GM06990 (cell line): ENCODE results near the gene DAGLA.
A peak's percentile ranks its signal among the peaks of the same experiment; 100 is the strongest.
"Not testable (repeated sequence)": the region's sequence is repeated elsewhere in the genome, so short reads cannot be mapped to it uniquely, and the experiment has no call there.

Source experiments
- DNase-seq: peaks from one replicate; pipeline ENCODE4 v3.0.0-alpha.2; 2011; ENCODE audit not compliant: insufficient read length; ENCODE audit errors: extremely low read depth
- H3K27me3 ChIP-seq: replicated peaks from 2 replicates; pipeline ENCODE4 v1.6.0; 2011; ENCODE audit warnings: low read length; ENCODE audit not compliant: control insufficient read depth, insufficient read depth
- H3K36me3 ChIP-seq: 2 replicates; pipeline ENCODE4 v1.5.1; 2011; ENCODE audit warnings: low read length; ENCODE audit not compliant: control insufficient read depth, insufficient read depth
- H3K4me3 ChIP-seq: replicated peaks from 2 replicates; pipeline ENCODE4 v1.5.1; 2011; ENCODE audit warnings: low read depth, mild to moderate bottlenecking, control low read depth, low read length
- CTCF ChIP-seq: IDR thresholded peaks from 2 replicates; pipeline ENCODE4 v1.5.1; 2011; ENCODE audit warnings: low read length, control low read depth, mild to moderate bottlenecking, inconsistent platforms; ENCODE audit not compliant: insufficient read depth, poor library complexity, severe bottlenecking

Gene DAGLA

GRCh38 chr11:61670626-61671025, 9.6 kb upstream of the DAGLA start:
- no peak for DNase-seq
- Histone ChIP-seq H3K4me3 (no peak overlapping the region), H3K36me3 (no peaks in the 10 kb centered on the region), H3K27me3 (peaks cover 2% of the 10 kb centered on the region)
- TF ChIP-seq CTCF = no peak

GRCh38 chr11:61671527-61671926, 8.7 kb upstream of the DAGLA start:
- peaks cover 4% of the 10 kb centered on the region for H3K27me3 ChIP-seq
- no peak overlapping the region for H3K4me3 ChIP-seq
- no peak for DNase-seq
- no peaks in the 10 kb centered on the region for H3K36me3 ChIP-seq
- TF ChIP-seq CTCF = peak; percentile 39

GRCh38 chr11:61673946-61674467, 6.2 kb upstream of the DAGLA start:
- not testable (repeated sequence) for H3K27me3 ChIP-seq, H3K36me3 ChIP-seq, DNase-seq, H3K4me3 ChIP-seq

- H3K4me3 ChIP-seq = no peak overlapping the region
- peaks cover 4% of the 10 kb centered on the region for H3K27me3 ChIP-seq
- no peaks in the 10 kb centered on the region for H3K36me3 ChIP-seq
- no peak for DNase-seq
- TF ChIP-seq CTCF = no peak
Measured at GRCh38 chr11:61675826-61676225, 4.4 kb upstream of the DAGLA start.

- peaks cover 7% of the 10 kb centered on the region for H3K27me3 ChIP-seq
- no peak overlapping the region for H3K4me3 ChIP-seq
- no peak for TF ChIP-seq CTCF
- no peak for DNase-seq
- H3K36me3 ChIP-seq = no peaks in the 10 kb centered on the region
Measured at GRCh38 chr11:61679296-61679695, 895 bp upstream of the DAGLA start.

GRCh38 chr11:61680622-61681221, 531 bp downstream of the DAGLA start:
- Histone ChIP-seq H3K27me3 (peaks cover 5% of the 10 kb centered on the region), H3K4me3 (no peak overlapping the region; the same call in 1 of the 2 replicates), H3K36me3 (no peaks in the 10 kb centered on the region)
- DNase-seq = no peak
- no peak for TF ChIP-seq CTCF
